HepG2 (cell line): ENCODE results near the gene EEF1AKMT1. TPM values are rescaled to one million over a fixed set of nuclear protein-coding genes. Genes with fewer than 3 reads are reported as not detected.

Source experiments
- ATAC-seq: fragments of 200-7000 bp; cut with Tn5 transposase; 3 replicates; pipeline ENCODE4 v1.9.1; 2020; ENCODE audit warnings: mild to moderate bottlenecking, moderate library complexity
- BruUV-seq: library from RNA; stranded (reverse); fragments of 400-500 nt; replicated peaks from 2 replicates; lab custom pipeline; 2021; lab: Mats Ljungman, UMichigan
- CTCF ChIA-PET: fragments of 300-600 bp; formaldehyde crosslinking; extraction: SDS; loops from one replicate; lab custom pipeline; 2021; ENCODE audit warnings: low total read pairs, inconsistent platforms, low intra/inter-chr PET ratio; lab: Yijun Ruan, JAX
- POLR2A ChIA-PET: fragments of 350-600 bp; sonication (Branson Sonifier 250); formaldehyde crosslinking; loops from one replicate; lab custom pipeline; 2020; ENCODE audit warnings: antibody characterized with exemption, inconsistent platforms; lab: Yijun Ruan, JAX
- DNase-seq: peaks from one replicate; pipeline ENCODE4 v3.0.0-alpha.2; 2015; ENCODE audit warnings: low spot score
- FAIRE-seq: peaks from 3 replicates; lab custom pipeline; 2011; peaks lifted over from hg19 to GRCh38; lab: Jason Lieb, UNC
- H2AFZ ChIP-seq: one replicate; pipeline ENCODE4 v1.6.1; 2011; ENCODE audit warnings: low read length, inconsistent platforms
- H3K27ac ChIP-seq: fragments of 300-600 bp; 3 replicates; pipeline ENCODE4 v1.8.0; 2011; ENCODE audit warnings: mixed run types, mild to moderate bottlenecking, mixed read lengths, low read length, inconsistent platforms; ENCODE audit not compliant: insufficient read depth; ENCODE audit errors: extremely low read length
- H3K27me3 ChIP-seq, 2 experiments: fragments of 200-600 bp in 1 of 2; 2 replicates in 1 of 2; 3 replicates in 1 of 2; pipeline versions ENCODE4 v1.6.0 to v1.8.0; 2011; ENCODE audit warnings: low read length in 2 of 2, mild to moderate bottlenecking in 2 of 2, moderate library complexity in 2 of 2, inconsistent platforms in 1 of 2; ENCODE audit not compliant: insufficient read depth in 2 of 2, control insufficient read depth in 1 of 2
- H3K36me3 ChIP-seq, 2 experiments: fragments of 200-600 bp in 1 of 2; replicated peaks in 1 of 2; 2 replicates in 1 of 2; 3 replicates in 1 of 2; pipeline versions ENCODE4 v1.5.1 to v1.8.0; 2011; ENCODE audit warnings: low read length in 2 of 2, inconsistent platforms in 1 of 2; ENCODE audit not compliant: insufficient read depth in 2 of 2, control insufficient read depth in 1 of 2
- H3K4me1 ChIP-seq: 2 replicates; pipeline ENCODE4 v1.5.1; 2012; ENCODE audit warnings: low read length, inconsistent platforms; ENCODE audit not compliant: insufficient read depth
- H3K4me2 ChIP-seq: 2 replicates; pipeline ENCODE4 v1.6.0; 2011; ENCODE audit warnings: low read depth, low read length, inconsistent platforms
- H3K4me3 ChIP-seq, 3 experiments: fragments of 200-600 bp in 1 of 3; sonication (generic), shearing (Covaris generic) in 1 of 3; replicated peaks in 1 of 3; 2 replicates each; pipeline ENCODE4 v1.5.1; 2011 to 2016; ENCODE audit warnings: low read length in 3 of 3, inconsistent platforms in 2 of 3, low read depth in 2 of 3, mild to moderate bottlenecking in 2 of 3, control low read depth in 1 of 3, mixed read lengths in 1 of 3; ENCODE audit not compliant: insufficient read depth in 1 of 3
- H3K79me2 ChIP-seq: one replicate; pipeline ENCODE4 v1.6.1; 2011; ENCODE audit warnings: low read length, inconsistent platforms; ENCODE audit not compliant: insufficient read depth
- H3K9ac ChIP-seq: 2 replicates; pipeline ENCODE4 v1.6.0; 2011; ENCODE audit warnings: mild to moderate bottlenecking, low read depth, low read length, inconsistent platforms; ENCODE audit not compliant: insufficient read depth
- H3K9me3 ChIP-seq: 2 replicates; pipeline ENCODE4 v1.5.1; 2012; ENCODE audit warnings: mild to moderate bottlenecking, low read length
- H4K20me1 ChIP-seq: 2 replicates; pipeline ENCODE4 v1.6.0; 2011; ENCODE audit warnings: inconsistent platforms, mild to moderate bottlenecking, low read length, moderate library complexity; ENCODE audit not compliant: insufficient read depth
- CEBPB ChIP-seq: IDR thresholded peaks from 2 replicates; pipeline ENCODE4 v1.6.1; 2011; ENCODE audit warnings: low read depth, low read length, improper control_type of control experiment, borderline replicate concordance
- CENPX ChIP-seq: sonication (generic); formaldehyde crosslinking; IDR thresholded peaks from 2 replicates; pipeline ENCODE4 v1.9.0; 2021; ENCODE audit warnings: mild to moderate bottlenecking, missing genetic modification reagents, moderate library complexity
- FOXO1 ChIP-seq: sonication (generic); formaldehyde crosslinking; IDR thresholded peaks from 2 replicates; pipeline ENCODE4 v1.4.0; 2020; ENCODE audit warnings: missing genetic modification reagents
- MED8 ChIP-seq: sonication (generic); formaldehyde crosslinking; IDR thresholded peaks from 2 replicates; pipeline ENCODE4 v1.8.1; 2023; ENCODE audit warnings: mild to moderate bottlenecking, missing genetic modification reagents; ENCODE audit not compliant: insufficient replicate concordance
- NBN ChIP-seq: fragments of 450-650 bp; conservative IDR thresholded peaks from 2 replicates; pipeline ENCODE4 v1.6.1; 2017
- SAFB2 ChIP-seq: sonication (generic); formaldehyde crosslinking; IDR thresholded peaks from 2 replicates; pipeline ENCODE4 v1.5.1; 2020; ENCODE audit warnings: missing genetic modification reagents, low read depth, mild to moderate bottlenecking, borderline replicate concordance
- SP2 ChIP-seq: sonication (generic); formaldehyde crosslinking; IDR thresholded peaks from 2 replicates; pipeline ENCODE4 v1.5.1; 2020; ENCODE audit warnings: mild to moderate bottlenecking, missing genetic modification reagents
- TBX3 ChIP-seq: fragments of 450-650 bp; IDR thresholded peaks from 2 replicates; pipeline ENCODE4 v1.6.1; 2017; ENCODE audit warnings: antibody characterized with exemption, mild to moderate bottlenecking, inconsistent platforms, borderline replicate concordance
- ZMYM2 ChIP-seq: sonication (generic); formaldehyde crosslinking; IDR thresholded peaks from 2 replicates; pipeline ENCODE4 v1.8.0; 2022; ENCODE audit warnings: mild to moderate bottlenecking, missing genetic modification reagents
- ZNF12 ChIP-seq: sonication (generic); formaldehyde crosslinking; IDR thresholded peaks from 2 replicates; pipeline ENCODE4 v1.5.0; 2020; ENCODE audit warnings: missing genetic modification reagents
- ZNF451 ChIP-seq: sonication (generic); formaldehyde crosslinking; IDR thresholded peaks from 2 replicates; pipeline ENCODE4 v1.5.0; 2020; ENCODE audit warnings: mild to moderate bottlenecking, missing genetic modification reagents
- ZNF549 ChIP-seq: sonication (generic); formaldehyde crosslinking; IDR thresholded peaks from 2 replicates; pipeline ENCODE4 v1.5.0; 2020; ENCODE audit warnings: missing genetic modification reagents
- ZNF557 ChIP-seq: sonication (generic); formaldehyde crosslinking; IDR thresholded peaks from 2 replicates; pipeline ENCODE4 v1.4.0; 2020; ENCODE audit warnings: missing genetic modification reagents
- WGBS: methylation state at CpG from one replicate; pipeline ENCODE4 v1.1.6; 2017; ENCODE audit warnings: low lambda C conversion rate; 5-methylcytosine and 5-hydroxymethylcytosine counted together
- in situ Hi-C: cut with HindIII; loops from 2 replicates; pipeline ENCODE4 v1.10.0; 2017; ENCODE audit warnings: low pct_unique_long_range_greater_than_20kb; ENCODE audit not compliant: extremely low pct_ligation_motif_present
- intact Hi-C: fragments of 100-400 bp; cut with micrococcal nuclease; formaldehyde crosslinking; loops from one replicate; pipeline ENCODE4 v1.10.0; 2022; ENCODE audit not compliant: unreplicated experiment
- polyA plus RNA-seq, 8 experiments: library from polyadenylated mRNA; depleted of rRNA in 3 of 8; stranded (reverse) in 7 of 8; unstranded in 1 of 8; fragments of >200 nt; fragmentation: Illumina TruSeq in 4 of 8; extraction: Trizol in 4 of 8; gene quantifications; 2 replicates each; pipeline versions ENCODE4 v1.2.1 to v1.2.3, GENCODE V29; 2011 to 2016; ENCODE audit warnings: low read depth in 4 of 8, missing spikeins in 1 of 8, mixed read lengths in 1 of 8; ENCODE audit not compliant: insufficient read depth in 1 of 8
- total RNA-seq, 5 experiments: library from RNA; depleted of rRNA; stranded (reverse); fragments of >200 nt; fragmentation: Illumina TruSeq; extraction: Trizol; gene quantifications; 2 replicates each; pipeline ENCODE4 v1.2.3, GENCODE V29; 2016; ENCODE audit warnings: low read depth in 1 of 5
- TF ChIP-seq, protein P1 (sequence below): sonication (generic); formaldehyde crosslinking; IDR thresholded peaks from 2 replicates; pipeline ENCODE4 v1.4.0; 2020; ENCODE audit warnings: missing genetic modification reagents, borderline replicate concordance
- TF ChIP-seq, protein P2 (sequence below): sonication (generic); formaldehyde crosslinking; IDR thresholded peaks from 2 replicates; pipeline ENCODE4 v1.5.0; 2020; ENCODE audit warnings: missing genetic modification reagents

EEF1AKMT1 gene
- total and polyA plus RNA-seq, 2 of the 13 experiments (the other 11 are each of a cell fraction or from before 2014, with no cell fraction given): 6.0 to 16.1 TPM

DNA sequence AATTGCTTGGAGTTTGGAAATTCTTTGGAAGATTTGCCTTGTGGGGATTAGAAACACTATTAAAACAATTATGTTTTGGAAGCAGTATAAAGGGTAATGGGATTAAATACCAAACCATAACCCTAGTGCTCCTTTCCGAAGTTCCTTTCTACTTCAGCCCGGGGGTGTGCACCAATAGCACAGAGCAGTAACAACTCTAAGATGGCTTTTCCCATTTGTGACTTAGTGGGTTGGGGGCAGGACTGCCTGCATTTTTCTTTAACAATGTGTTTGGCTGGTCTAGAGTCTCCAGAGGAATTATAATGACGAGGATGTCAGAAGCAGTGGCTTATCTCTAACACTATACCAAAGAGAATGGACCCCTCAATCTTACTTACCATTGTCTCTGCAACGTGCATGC lies 82.1 kb downstream of the EEF1AKMT1 start:
- DNase-seq (no peak), ATAC-seq (no peak), FAIRE-seq (no peak)
- no peaks in the 10 kb centered on the region for H3K36me3 ChIP-seq
- no peak overlapping the region for H3K9ac ChIP-seq
- H3K4me3 ChIP-seq: no peak overlapping the region
- no peak overlapping the region for H3K27ac ChIP-seq
- ChIA-PET CTCF (no interaction called here), POLR2A (no interaction called here)
- no peaks in the 10 kb centered on the region for H3K4me1 ChIP-seq
- no peaks in the 10 kb centered on the region for H3K9me3 ChIP-seq
- in situ Hi-C loops: no loop called here
- H3K27me3 ChIP-seq: no peaks in the 10 kb centered on the region
- 68% methylated on average over 4 of the region's 4 CpGs for WGBS
- H3K79me2 ChIP-seq: no peaks in the 10 kb centered on the region
- BruUV-seq: no TSS peak
- intact Hi-C loops: no loop called here
- no peaks in the 10 kb centered on the region for H4K20me1 ChIP-seq
- TF ChIP-seq NBN (no peak), SAFB2 (no peak), FOXO1 (CRISPR knock-in tag) (no peak), MED8 (no peak), SP2 (CRISPR knock-in tag) (no peak), ZNF549 (no peak), CEBPB (no peak), TBX3 (no peak), ZNF451 (no peak), ZMYM2 (CRISPR knock-in tag) (no peak), CENPX (no peak), ZNF12 (no peak), ZNF557 (CRISPR knock-in tag) (no peak)
- TF ChIP-seq, protein P1, sequence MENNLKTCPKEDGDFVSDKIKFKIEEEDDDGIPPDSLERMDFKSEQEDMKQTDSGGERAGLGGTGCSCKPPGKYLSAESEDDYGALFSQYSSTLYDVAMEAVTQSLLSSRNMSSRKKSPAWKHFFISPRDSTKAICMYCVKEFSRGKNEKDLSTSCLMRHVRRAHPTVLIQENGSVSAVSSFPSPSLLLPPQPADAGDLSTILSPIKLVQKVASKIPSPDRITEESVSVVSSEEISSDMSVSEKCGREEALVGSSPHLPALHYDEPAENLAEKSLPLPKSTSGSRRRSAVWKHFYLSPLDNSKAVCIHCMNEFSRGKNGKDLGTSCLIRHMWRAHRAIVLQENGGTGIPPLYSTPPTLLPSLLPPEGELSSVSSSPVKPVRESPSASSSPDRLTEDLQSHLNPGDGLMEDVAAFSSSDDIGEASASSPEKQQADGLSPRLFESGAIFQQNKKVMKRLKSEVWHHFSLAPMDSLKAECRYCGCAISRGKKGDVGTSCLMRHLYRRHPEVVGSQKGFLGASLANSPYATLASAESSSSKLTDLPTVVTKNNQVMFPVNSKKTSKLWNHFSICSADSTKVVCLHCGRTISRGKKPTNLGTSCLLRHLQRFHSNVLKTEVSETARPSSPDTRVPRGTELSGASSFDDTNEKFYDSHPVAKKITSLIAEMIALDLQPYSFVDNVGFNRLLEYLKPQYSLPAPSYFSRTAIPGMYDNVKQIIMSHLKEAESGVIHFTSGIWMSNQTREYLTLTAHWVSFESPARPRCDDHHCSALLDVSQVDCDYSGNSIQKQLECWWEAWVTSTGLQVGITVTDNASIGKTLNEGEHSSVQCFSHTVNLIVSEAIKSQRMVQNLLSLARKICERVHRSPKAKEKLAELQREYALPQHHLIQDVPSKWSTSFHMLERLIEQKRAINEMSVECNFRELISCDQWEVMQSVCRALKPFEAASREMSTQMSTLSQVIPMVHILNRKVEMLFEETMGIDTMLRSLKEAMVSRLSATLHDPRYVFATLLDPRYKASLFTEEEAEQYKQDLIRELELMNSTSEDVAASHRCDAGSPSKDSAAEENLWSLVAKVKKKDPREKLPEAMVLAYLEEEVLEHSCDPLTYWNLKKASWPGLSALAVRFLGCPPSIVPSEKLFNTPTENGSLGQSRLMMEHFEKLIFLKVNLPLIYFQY (CRISPR knock-in tag): no peak
- TF ChIP-seq, protein P2, sequence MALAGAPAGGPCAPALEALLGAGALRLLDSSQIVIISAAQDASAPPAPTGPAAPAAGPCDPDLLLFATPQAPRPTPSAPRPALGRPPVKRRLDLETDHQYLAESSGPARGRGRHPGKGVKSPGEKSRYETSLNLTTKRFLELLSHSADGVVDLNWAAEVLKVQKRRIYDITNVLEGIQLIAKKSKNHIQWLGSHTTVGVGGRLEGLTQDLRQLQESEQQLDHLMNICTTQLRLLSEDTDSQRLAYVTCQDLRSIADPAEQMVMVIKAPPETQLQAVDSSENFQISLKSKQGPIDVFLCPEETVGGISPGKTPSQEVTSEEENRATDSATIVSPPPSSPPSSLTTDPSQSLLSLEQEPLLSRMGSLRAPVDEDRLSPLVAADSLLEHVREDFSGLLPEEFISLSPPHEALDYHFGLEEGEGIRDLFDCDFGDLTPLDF (CRISPR knock-in tag): no peak
- no peak overlapping the region for H2AFZ ChIP-seq
- no peak overlapping the region for H3K4me2 ChIP-seq
